HG02943 (cell line): ENCODE measurements around the gene BRCA1.
"Not testable (repeated sequence)": the region's sequence is repeated elsewhere in the genome, so short reads cannot be mapped to it uniquely, and the experiment has no call there.

ENCODE experiments used
- ATAC-seq: cut with Tn5 transposase; IDR thresholded peaks from one replicate; pipeline ENCODE4 v1.9.1; 2021; ENCODE audit warnings: mild to moderate bottlenecking, low read depth, moderate library complexity; ENCODE audit not compliant: unreplicated experiment

The BRCA1 gene

GRCh38 chr17:43070872-43071271 lies 54.3 kb downstream of the BRCA1 start:
- no peak for ATAC-seq

DNA sequence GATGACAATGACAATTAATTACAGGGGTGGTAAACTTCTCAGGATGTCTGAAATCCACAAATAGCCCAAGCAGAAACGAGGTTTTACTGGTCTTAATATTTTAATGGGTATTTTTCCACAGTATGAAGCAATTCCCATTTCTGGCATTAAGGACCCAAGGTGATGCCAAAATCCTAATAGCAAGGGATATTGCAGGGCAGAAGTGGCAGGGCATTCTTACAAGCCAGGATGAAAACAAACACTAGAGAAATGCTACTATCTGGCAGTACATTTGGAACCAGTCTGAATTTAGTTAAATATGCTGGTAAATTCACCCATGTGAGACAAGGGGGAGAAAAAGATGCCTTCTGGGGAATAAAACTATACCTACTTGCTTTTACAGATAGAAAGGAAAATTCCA lies 54.9 kb downstream of the BRCA1 start:
- no peak for ATAC-seq

- no peak for ATAC-seq
Observed at GRCh38 chr17:43069368-43069898, 55.7 kb downstream of the BRCA1 start.

GRCh38 chr17:43068570-43069367 lies 56.4 kb downstream of the BRCA1 start:
- no peak for ATAC-seq

- no peak for ATAC-seq
Observed at GRCh38 chr17:43062984-43063638, 62.1 kb downstream of the BRCA1 start.

DNA sequence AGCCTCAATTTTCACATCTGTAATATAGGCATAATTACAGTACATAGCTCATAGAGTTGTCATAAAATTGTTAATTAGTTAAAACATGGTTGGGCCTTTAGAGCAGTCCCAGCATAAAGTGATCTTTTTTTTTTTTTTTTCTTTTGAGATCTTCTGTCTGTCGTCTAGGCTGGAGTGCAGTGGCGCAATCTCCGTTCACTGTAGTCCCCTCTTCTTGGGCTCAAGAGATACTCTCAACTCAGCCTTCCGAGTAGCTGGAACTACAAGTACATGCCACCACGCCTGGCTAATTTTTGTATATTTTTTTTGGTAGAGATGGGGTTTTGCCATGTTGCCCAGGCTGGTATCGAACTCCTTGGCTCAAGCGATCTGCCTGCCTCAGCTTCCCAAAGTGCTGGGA lies 69.1 kb downstream of the BRCA1 start:
- no peak for ATAC-seq

DNA sequence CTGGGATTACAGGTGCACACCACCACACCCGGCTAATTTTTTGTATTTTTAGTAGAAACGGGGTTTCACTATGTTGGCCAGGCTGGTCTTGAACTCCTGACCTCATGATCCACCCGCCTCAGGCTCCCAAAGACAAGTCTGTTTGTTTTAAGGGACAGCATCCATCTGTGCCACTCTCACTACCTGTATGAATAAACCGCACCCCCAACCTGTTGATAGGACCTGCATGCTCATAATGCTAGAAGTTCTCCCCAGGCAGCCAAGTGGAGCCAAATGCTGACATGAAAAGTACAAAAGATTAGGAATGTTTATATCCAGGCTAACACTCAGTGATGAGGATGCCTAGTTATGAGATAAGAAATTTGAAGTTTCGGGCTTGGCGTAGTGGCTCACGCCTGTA lies 72.2 kb downstream of the BRCA1 start:
- ATAC-seq: not testable (repeated sequence)

DNA sequence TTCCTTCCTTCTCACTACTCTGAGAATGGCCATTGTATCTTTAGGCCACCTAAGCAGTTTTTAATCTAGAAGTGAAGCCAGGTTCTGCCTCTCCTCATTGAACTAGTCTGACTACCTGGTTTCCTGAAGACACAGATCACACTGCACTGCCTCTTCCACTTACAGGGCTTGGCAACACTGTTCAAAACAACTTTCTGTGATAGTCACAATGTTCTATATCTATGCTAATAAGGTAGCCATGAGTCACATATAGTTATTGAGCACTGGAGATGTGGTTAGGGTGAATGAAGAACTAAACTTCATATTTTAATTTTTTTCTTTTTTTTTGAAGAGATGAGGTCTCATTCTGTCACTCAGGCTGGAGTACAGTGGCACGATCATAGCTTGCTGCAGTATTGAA lies 73.2 kb downstream of the BRCA1 start:
- ATAC-seq: no peak

DNA sequence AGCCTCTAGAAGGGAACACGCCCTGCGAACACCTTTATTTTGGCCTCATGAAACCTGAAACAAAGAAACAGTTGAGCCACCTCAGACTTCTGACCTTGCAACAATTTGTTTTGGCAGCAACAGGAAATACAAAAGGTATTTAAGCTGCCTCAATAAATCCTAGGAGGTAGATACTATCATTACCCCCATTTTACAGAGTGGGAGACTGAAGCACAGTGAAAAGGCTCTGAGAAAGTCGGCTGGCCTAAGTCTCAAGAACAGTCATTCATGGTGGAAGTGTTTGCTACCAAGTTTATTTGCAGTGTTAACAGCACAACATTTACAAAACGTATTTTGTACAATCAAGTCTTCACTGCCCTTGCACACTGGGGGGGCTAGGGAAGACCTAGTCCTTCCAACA lies 81.1 kb downstream of the BRCA1 start:
- ATAC-seq: no peak

DNA sequence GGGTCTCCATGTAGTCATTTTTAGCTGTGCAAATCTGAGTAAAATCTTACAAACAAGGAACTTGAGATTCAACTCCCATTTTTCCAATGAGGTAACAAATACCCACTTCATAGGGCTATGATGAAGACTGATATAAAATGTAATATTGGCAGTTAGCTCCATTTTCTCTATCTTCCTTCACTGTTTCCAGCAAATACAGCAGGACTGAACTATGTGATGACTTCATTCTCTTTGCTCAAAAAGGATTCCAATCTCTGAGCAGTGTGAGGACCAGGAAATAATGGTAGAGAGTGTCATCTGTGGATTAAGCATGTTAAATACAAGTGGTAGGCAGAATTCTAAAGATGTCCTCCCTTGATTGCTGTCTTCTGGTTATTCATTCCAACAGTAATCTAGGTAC lies 81.9 kb downstream of the BRCA1 start:
- ATAC-seq: no peak

- no peak for ATAC-seq
Observed at GRCh38 chr17:43042025-43042628, 83.0 kb downstream of the BRCA1 start.

- no peak for ATAC-seq
Observed at GRCh38 chr17:43040655-43041054, 84.5 kb downstream of the BRCA1 start.

DNA sequence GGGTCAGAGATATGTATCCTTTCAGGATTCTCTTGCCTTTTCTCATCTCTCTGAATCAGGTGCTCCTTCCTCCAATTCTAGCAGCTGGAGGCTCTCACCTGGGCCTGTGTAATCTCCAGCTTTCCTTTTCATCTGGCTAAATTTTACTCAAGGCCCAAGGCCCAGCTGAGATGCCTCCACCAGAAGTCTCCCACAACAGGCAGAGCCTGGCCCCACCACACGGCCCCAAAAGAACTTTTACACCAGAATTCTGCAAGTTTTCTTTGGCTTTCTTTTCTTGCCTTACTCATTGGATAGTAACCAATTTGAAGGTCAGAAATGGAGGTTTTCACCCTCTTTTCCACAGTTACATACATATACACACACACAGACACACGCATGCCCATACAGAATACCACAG lies 85.5 kb downstream of the BRCA1 start:
- no peak for ATAC-seq

GRCh38 chr17:43034894-43035293 lies 90.3 kb downstream of the BRCA1 start:
- ATAC-seq: no peak

DNA sequence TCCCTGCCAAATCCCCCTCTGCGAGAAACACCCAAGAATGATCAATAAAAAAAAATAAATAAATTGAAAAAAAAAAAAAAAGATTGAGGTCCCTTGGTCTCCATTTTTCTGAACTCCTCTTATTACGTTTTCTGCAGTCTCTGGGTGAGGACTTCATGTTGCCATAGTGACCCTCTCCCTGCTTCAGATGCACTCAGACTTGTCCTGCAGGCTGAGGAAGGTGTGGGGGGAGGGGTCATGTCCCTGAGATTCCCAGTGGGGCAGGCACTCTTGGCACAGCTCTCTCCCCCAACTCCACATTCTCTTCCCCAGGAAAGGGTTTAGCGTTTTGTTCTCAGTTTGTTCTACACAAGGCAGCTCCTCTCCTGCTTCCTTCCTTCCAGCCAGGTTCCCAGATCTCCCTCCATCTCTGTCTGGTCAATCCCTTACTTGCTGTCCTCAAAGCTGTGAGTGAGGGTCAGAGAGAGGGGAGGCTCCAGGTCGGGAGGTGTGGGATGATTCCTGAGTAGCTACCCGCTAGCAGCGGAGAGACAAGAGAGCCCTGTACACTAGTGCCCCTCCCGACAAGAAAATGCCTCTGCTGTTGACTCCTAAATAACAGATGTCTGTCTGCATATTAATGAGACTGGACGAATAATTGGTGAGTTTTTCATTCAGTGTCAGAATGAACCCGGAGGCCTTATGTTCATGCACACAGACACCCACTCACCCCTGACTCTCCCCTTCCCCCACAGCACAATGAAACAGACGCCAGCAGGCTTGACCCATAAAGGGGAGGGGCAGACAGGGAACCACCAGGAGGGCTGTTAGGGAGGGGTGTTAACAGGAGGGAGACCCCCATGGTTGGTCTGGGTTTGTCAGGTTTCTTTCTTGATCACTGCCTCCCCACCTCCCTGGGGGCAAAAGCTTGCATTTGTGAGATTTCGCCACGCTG lies 90.9 kb downstream of the BRCA1 start:
- no peak for ATAC-seq

- ATAC-seq: no peak
Observed at GRCh38 chr17:43031666-43032065, 93.5 kb downstream of the BRCA1 start.

DNA sequence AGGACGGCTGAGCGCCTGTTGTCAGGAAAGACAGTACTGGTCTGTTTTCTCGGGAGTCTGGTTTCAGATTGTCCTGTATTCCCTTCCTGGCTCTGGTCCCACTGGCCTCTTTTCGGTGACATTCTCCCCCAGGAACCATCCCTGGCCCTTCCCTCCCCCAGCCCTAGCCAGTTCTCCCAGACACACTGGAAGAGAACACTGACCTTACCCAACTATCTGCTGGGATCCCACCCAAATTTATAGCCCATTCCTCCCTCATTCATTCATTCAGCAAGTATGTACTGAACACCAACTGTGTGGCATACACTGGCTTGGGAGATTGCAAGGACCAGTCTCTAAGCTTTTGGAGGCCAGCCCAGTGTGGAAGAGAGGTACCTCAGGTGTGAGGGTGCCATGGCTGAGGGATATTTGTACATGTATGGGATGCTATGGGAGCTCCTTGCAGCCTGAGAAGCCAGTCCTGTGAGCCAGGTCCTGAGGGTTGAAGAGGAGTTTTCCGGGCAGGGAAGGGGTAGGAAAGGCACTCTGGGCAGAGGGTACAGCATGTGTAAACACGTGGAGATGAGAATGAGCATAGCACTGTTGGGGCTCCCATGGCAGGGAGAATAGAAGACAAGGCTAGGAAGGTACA lies 94.9 kb downstream of the BRCA1 start:
- no peak for ATAC-seq

DNA sequence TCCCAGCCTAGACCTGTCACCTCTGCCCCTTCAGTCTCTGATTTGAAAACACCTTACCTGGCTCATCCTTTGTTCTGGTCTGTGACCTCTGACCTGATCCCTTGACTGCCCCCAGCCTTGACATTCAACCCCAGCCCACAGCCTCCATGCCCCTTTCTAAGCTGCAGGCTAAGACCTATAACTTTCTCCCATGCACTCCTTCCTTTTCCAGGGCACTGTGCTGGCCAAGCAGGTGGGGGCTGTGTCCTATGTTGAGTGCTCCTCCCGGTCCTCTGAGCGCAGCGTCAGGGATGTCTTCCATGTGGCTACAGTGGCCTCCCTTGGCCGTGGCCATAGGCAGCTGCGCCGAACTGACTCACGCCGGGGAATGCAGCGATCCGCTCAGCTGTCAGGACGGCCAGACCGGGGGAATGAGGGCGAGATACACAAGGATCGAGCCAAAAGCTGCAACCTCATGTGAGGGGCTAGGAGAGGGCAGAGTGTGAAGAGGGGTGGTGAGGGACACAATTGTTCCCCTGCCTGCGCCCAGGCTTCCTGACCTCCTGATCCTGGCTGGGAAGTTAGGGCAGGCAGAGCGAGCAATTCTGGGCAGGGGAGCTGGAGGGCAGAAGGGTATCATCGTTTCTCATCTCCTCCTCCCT lies 96.8 kb downstream of the BRCA1 start:
- no peak for ATAC-seq
